Stomach (tissue), 4 donors: ENCODE measurements around the gene PCDHB11.
"Not testable (repeated sequence)": the region's sequence is repeated elsewhere in the genome, so short reads cannot be mapped to it uniquely, and the experiment has no call there.

Experiments used
- CTCF ChIP-seq, 7 experiments: fragments of 450-650 bp in 4 of 7; fragments of 200-600 bp in 3 of 7; sonication (generic) in 3 of 7; IDR thresholded peaks; one replicate each; pipeline ENCODE4 v1.5.1; 2016 to 2019; ENCODE audit warnings: antibody characterized with exemption in 7 of 7, control low read depth in 2 of 7, mild to moderate bottlenecking in 1 of 7
- EP300 ChIP-seq: sonication (generic); formaldehyde crosslinking; IDR thresholded peaks from one replicate; pipeline ENCODE4 v1.6.1; 2017; ENCODE audit warnings: antibody characterized with exemption
- POLR2A ChIP-seq, 4 donors: fragments of 450-650 bp; IDR thresholded peaks; one replicate each; pipeline ENCODE4 v1.6.1; 2016; ENCODE audit warnings: antibody characterized with exemption in 4 of 4, control low read depth in 2 of 4, mild to moderate bottlenecking in 1 of 4, moderate library complexity in 1 of 4
- POLR2AphosphoS5 ChIP-seq, 3 donors: sonication (generic); formaldehyde crosslinking; IDR thresholded peaks; one replicate each; pipeline ENCODE4 v1.6.1; 2016; ENCODE audit warnings: antibody characterized with exemption in 3 of 3

- not testable (repeated sequence) for TF ChIP-seq CTCF (IDR thresholded peaks at IDR 0.05); POLR2AphosphoS5 (IDR thresholded peaks at IDR 0.05); EP300; POLR2A (IDR thresholded peaks at IDR 0.05)
Measured at GRCh38 chr5:141152096-141152495, 47.3 kb upstream of the PCDHB11 start.
